ENCODE results near the gene RPL13. TPM values are rescaled to one million over a fixed set of nuclear protein-coding genes. Genes with fewer than 3 reads are reported as not detected.

Gene RPL13
- total and polyA plus RNA-seq, 2 of the 13 experiments (the other 11 are each of a cell fraction or from before 2014, with no cell fraction given): 2,988 to 4,411 TPM

GRCh38 chr16:89572485-89573205 lies 12.2 kb downstream of the RPL13 start (continued):
- no peak for TF ChIP-seq ZSCAN5A (CRISPR knock-in tag; IDR thresholded peaks at IDR 0.05; ENCODE audit: borderline replicate concordance)
- no peak for TF ChIP-seq CHCHD3 (CRISPR knock-in tag; IDR thresholded peaks at IDR 0.05)
- no peak; the same call in 1 of the 2 replicates for TF ChIP-seq HNF1A (IDR thresholded peaks at IDR 0.05; ENCODE audit: low read depth)
- TF ChIP-seq HNF1A (CRISPR knock-in tag; IDR thresholded peaks at IDR 0.05; ENCODE audit: borderline replicate concordance): peak; percentile 35; the same call in 1 of the 2 replicates
- TF ChIP-seq ISL2 (CRISPR knock-in tag; IDR thresholded peaks at IDR 0.05): peak; percentile 29; the same call in 1 of the 2 replicates
- TF ChIP-seq BORCS8-MEF2B (CRISPR knock-in tag; IDR thresholded peaks at IDR 0.05): no peak
- no peak; the same call in 1 of the 2 replicates for TF ChIP-seq SNAPC4 (CRISPR knock-in tag; IDR thresholded peaks at IDR 0.05)
- TF ChIP-seq RNF2 (conservative IDR thresholded peaks at IDR 0.05; ENCODE audit: low read depth): no peak
- peak; percentile 80; the same call in 1 of the 2 replicates for TF ChIP-seq YEATS4 (CRISPR knock-in tag; IDR thresholded peaks at IDR 0.05; ENCODE audit: borderline replicate concordance)
- no peak; the same call in 1 of the 2 replicates for TF ChIP-seq FOXC1 (CRISPR knock-in tag; IDR thresholded peaks at IDR 0.05; ENCODE audit: borderline replicate concordance)
- TF ChIP-seq ZNF296 (CRISPR knock-in tag; conservative IDR thresholded peaks at IDR 0.05): peak; percentile 98
- TF ChIP-seq ZNF567 (CRISPR knock-in tag; IDR thresholded peaks at IDR 0.05; ENCODE audit: borderline replicate concordance): peak; percentile 72; the same call in 1 of the 2 replicates
- peak; percentile 91 for TF ChIP-seq PHF21A (CRISPR knock-in tag; IDR thresholded peaks at IDR 0.05)
- TF ChIP-seq PITX1 (CRISPR knock-in tag; IDR thresholded peaks at IDR 0.05): peak; percentile 83
- TF ChIP-seq CBFB (CRISPR knock-in tag; IDR thresholded peaks at IDR 0.05): peak; percentile 69; the same call in 1 of the 2 replicates
- no peak for TF ChIP-seq ISX (CRISPR knock-in tag; conservative IDR thresholded peaks at IDR 0.05)
- peak; percentile 71 for TF ChIP-seq PPARG (CRISPR knock-in tag; conservative IDR thresholded peaks at IDR 0.05)
